Keratinocyte (primary cell): Measurements from ENCODE around the gene CFHR5. TPM values are rescaled to one million over a fixed set of nuclear protein-coding genes. Genes with fewer than 3 reads are reported as not detected.

Source experiments
- DNase-seq: peaks from one replicate; pipeline ENCODE4 v3.0.0-alpha.2; 2011; ENCODE audit warnings: low read depth, missing footprints, low spot score
- FAIRE-seq: peaks from 2 replicates; lab custom pipeline; 2011; peaks lifted over from hg19 to GRCh38; lab: Jason Lieb, UNC
- H2AFZ ChIP-seq: 2 replicates; pipeline ENCODE4 v1.6.0; 2012; ENCODE audit warnings: low read length, control low read depth, inconsistent platforms; ENCODE audit not compliant: control insufficient read depth
- H3K27ac ChIP-seq: 2 replicates; pipeline ENCODE4 v1.5.1; 2011; ENCODE audit warnings: low read length; ENCODE audit not compliant: control insufficient read depth, insufficient read depth
- H3K27me3 ChIP-seq: 3 replicates; pipeline ENCODE4 v1.6.0; 2011; ENCODE audit warnings: low read length; ENCODE audit not compliant: control insufficient read depth, insufficient read depth; ENCODE audit errors: extremely low read depth
- H3K36me3 ChIP-seq, 2 experiments: 2 replicates in 1 of 2; 3 replicates in 1 of 2; pipeline ENCODE4 v1.5.1; 2011; ENCODE audit warnings: low read length in 2 of 2, mild to moderate bottlenecking in 1 of 2; ENCODE audit not compliant: control insufficient read depth in 2 of 2, insufficient read depth in 2 of 2; ENCODE audit errors: extremely low read depth in 1 of 2
- H3K4me1 ChIP-seq: 3 replicates; pipeline ENCODE4 v1.5.1; 2011; ENCODE audit warnings: low read length; ENCODE audit not compliant: control insufficient read depth, insufficient read depth; ENCODE audit errors: extremely low read depth
- H3K4me2 ChIP-seq: 3 replicates; pipeline ENCODE4 v1.6.0; 2011; ENCODE audit warnings: low read depth, low read length; ENCODE audit not compliant: control insufficient read depth, insufficient read depth; ENCODE audit errors: extremely low read depth
- H3K4me3 ChIP-seq, 3 experiments: fragments of 200-600 bp in 1 of 3; sonication (generic) in 1 of 3; 2 replicates in 2 of 3; 3 replicates in 1 of 3; pipeline ENCODE4 v1.5.1; 2011 to 2016; ENCODE audit warnings: low read length in 3 of 3, mild to moderate bottlenecking in 3 of 3, control low read depth in 2 of 3, inconsistent platforms in 1 of 3, low read depth in 1 of 3, mixed read lengths in 1 of 3, mixed run types in 1 of 3, moderate library complexity in 1 of 3; ENCODE audit not compliant: control insufficient read depth in 2 of 3, insufficient read depth in 2 of 3; ENCODE audit errors: extremely low read depth in 1 of 3
- H3K79me2 ChIP-seq: 2 replicates; pipeline ENCODE4 v1.6.0; 2012; ENCODE audit warnings: low read length; ENCODE audit not compliant: control insufficient read depth, insufficient read depth
- H3K9ac ChIP-seq: 3 replicates; pipeline ENCODE4 v1.6.0; 2011; ENCODE audit warnings: low read length; ENCODE audit not compliant: control insufficient read depth, insufficient read depth; ENCODE audit errors: extremely low read depth
- H3K9me1 ChIP-seq: 3 replicates; pipeline ENCODE4 v1.6.0; 2011; ENCODE audit warnings: low read length; ENCODE audit not compliant: control insufficient read depth, insufficient read depth; ENCODE audit errors: extremely low read depth
- H3K9me3 ChIP-seq: 2 replicates; pipeline ENCODE4 v1.5.1; 2012; ENCODE audit warnings: low read depth, low read length; ENCODE audit not compliant: control insufficient read depth
- H4K20me1 ChIP-seq: 3 replicates; pipeline ENCODE4 v1.6.0; 2011; ENCODE audit warnings: low read length; ENCODE audit not compliant: control insufficient read depth, insufficient read depth; ENCODE audit errors: extremely low read depth
- CTCF ChIP-seq, 3 experiments: IDR thresholded peaks in 1 of 3; conservative IDR thresholded peaks in 1 of 3; optimal IDR thresholded peaks in 1 of 3; 2 replicates in 2 of 3; 3 replicates in 1 of 3; pipeline versions ENCODE3 to v1.5.1; 2011; ENCODE audit warnings: low read length in 3 of 3, mild to moderate bottlenecking in 3 of 3, moderate library complexity in 2 of 3, control low read depth in 1 of 3, inconsistent platforms in 1 of 3; ENCODE audit not compliant: insufficient read depth in 2 of 3; ENCODE audit errors: extremely low read depth in 1 of 3
- EZH2 ChIP-seq: IDR thresholded peaks from one replicate; pipeline ENCODE4 v1.6.1; 2012; ENCODE audit warnings: inconsistent platforms, mild to moderate bottlenecking, low read length, moderate library complexity
- dilution Hi-C: fragments of 300-500 bp; cut with MboI; formaldehyde crosslinking; loops from one replicate; pipeline ENCODE4 v1.7.0; 2020; ENCODE audit warnings: low sequenced_read_pairs; ENCODE audit not compliant: extremely low pct_ligation_motif_present
- polyA plus RNA-seq, 5 experiments: library from polyadenylated mRNA; depleted of rRNA in 3 of 5; stranded (reverse) in 3 of 5; stranded (forward) in 1 of 5; unstranded in 1 of 5; fragments of >200 nt; gene quantifications; 1 replicate in 1 of 5; 2 replicates in 3 of 5; 3 replicates in 1 of 5; pipeline versions ENCODE4 v1.2.1 to v1.2.3, GENCODE V29; 2011 to 2012; ENCODE audit warnings: missing spikeins in 2 of 5, low read depth in 1 of 5, low replicate concordance in 1 of 5

CFHR5 gene
- polyA plus RNA-seq, 1 donor (not counting 4 experiments of a cell fraction or from before 2014, with no cell fraction given) = not detected

DNA sequence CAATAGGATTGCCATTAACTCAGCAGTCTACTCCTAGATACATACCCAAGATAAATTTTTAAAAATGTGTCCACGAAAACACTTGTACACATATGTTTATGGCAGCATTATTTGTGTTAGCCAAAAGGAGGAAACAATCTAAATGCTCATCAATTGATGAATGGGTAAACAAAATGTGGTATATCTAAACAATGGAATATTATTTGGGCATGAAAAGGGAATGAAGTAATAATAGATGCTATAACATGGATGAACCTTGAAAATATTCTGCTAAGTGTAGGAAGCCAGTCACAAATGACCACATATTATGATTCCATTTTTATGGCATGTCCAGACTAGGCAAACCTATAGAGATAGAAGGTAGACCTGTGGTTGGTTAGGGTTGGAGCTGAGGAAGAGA is 34.3 kb downstream of the CFHR5 start:
- dilution Hi-C loops = no loop called here
- no peaks in the 10 kb centered on the region for H3K27me3 ChIP-seq
- H3K9me1 ChIP-seq = no peaks in the 10 kb centered on the region
- no peaks in the 10 kb centered on the region for H4K20me1 ChIP-seq
- no peak overlapping the region for H3K4me2 ChIP-seq
- no peak overlapping the region for H3K9ac ChIP-seq
- H3K9me3 ChIP-seq = no peaks in the 10 kb centered on the region
- H3K4me3 ChIP-seq = no peak overlapping the region
- H3K27ac ChIP-seq = no peak overlapping the region
- H2AFZ ChIP-seq = no peak overlapping the region
- H3K79me2 ChIP-seq = no peaks in the 10 kb centered on the region
- H3K4me1 ChIP-seq = no peaks in the 10 kb centered on the region
- no peaks in the 10 kb centered on the region for H3K36me3 ChIP-seq
- no peak for DNase-seq
- TF ChIP-seq CTCF (optimal IDR thresholded peaks at IDR 0.05 in 1 of 3, IDR thresholded peaks at IDR 0.05 in 1 of 3, conservative IDR thresholded peaks at IDR 0.05 in 1 of 3; ENCODE audit: extremely low read depth in 1 of 3, insufficient read depth in 2 of 3, low read length in 3 of 3) = no peak
- no peak for TF ChIP-seq EZH2
- no peak for FAIRE-seq

DNA sequence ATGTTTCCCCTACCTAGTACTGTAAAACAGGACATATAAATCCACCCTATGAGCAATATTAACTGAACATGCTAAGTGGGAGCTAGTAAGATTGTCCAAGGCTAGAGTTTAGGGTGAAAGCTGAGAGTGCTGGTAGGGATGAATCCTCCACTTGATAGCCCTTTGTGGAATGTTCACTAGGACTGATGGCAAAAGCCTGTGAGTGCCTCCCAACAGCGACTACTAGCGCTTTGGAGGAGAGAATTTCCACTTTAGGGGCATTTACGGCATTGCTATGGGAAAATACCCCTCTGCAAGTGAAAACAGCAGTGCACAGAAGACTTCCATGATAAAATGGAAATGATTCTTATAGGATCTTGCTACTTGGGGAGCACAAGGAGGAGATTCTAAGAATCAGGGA is 35.9 kb downstream of the CFHR5 start:
- H3K9me1 ChIP-seq = no peaks in the 10 kb centered on the region
- no peaks in the 10 kb centered on the region for H3K9me3 ChIP-seq
- H3K4me2 ChIP-seq = no peak overlapping the region
- H3K4me1 ChIP-seq = no peaks in the 10 kb centered on the region
- no peak overlapping the region for H3K4me3 ChIP-seq
- no peak overlapping the region for H3K9ac ChIP-seq
- no peaks in the 10 kb centered on the region for H3K36me3 ChIP-seq
- dilution Hi-C loops = no loop called here
- TF ChIP-seq EZH2 (no peak), CTCF (optimal IDR thresholded peaks at IDR 0.05 in 1 of 3, IDR thresholded peaks at IDR 0.05 in 1 of 3, conservative IDR thresholded peaks at IDR 0.05 in 1 of 3; ENCODE audit: extremely low read depth in 1 of 3, insufficient read depth in 2 of 3, low read length in 3 of 3) (no peak)
- FAIRE-seq (no peak), DNase-seq (no peak)
- H3K79me2 ChIP-seq = no peaks in the 10 kb centered on the region
- H4K20me1 ChIP-seq = no peaks in the 10 kb centered on the region
- H3K27me3 ChIP-seq = no peaks in the 10 kb centered on the region
- no peak overlapping the region for H3K27ac ChIP-seq
- no peak overlapping the region for H2AFZ ChIP-seq
